ENCODE results near the gene C10orf71.

DNA sequence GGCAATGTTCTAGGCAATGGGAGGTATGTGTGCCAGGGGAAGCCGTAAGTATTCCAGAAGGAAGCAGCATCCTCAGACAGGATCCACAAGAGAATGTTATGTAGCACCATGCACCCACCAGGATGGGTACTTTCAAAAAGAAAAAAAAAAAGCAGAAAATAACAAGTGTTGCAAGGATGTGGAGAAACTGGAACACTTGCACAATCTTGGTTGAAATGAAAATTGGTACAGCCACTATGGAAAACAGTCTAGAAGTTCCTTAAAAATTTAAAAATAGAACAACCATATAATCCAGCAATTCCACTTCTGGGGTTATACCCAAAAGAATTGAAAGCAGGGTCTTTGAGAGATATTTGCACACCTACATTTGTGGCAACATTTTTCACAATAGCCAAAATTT, 20.2 kb downstream of the C10orf71 start:
- no peak for TF ChIP-seq EZH2 (optimal IDR thresholded peaks at IDR 0.05; ENCODE audit: low read depth, low read length)
- TF ChIP-seq, protein P1, sequence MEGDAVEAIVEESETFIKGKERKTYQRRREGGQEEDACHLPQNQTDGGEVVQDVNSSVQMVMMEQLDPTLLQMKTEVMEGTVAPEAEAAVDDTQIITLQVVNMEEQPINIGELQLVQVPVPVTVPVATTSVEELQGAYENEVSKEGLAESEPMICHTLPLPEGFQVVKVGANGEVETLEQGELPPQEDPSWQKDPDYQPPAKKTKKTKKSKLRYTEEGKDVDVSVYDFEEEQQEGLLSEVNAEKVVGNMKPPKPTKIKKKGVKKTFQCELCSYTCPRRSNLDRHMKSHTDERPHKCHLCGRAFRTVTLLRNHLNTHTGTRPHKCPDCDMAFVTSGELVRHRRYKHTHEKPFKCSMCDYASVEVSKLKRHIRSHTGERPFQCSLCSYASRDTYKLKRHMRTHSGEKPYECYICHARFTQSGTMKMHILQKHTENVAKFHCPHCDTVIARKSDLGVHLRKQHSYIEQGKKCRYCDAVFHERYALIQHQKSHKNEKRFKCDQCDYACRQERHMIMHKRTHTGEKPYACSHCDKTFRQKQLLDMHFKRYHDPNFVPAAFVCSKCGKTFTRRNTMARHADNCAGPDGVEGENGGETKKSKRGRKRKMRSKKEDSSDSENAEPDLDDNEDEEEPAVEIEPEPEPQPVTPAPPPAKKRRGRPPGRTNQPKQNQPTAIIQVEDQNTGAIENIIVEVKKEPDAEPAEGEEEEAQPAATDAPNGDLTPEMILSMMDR (IDR thresholded peaks at IDR 0.05; ENCODE audit: low read length): no peak
- TF ChIP-seq EZH2phosphoT487 (IDR thresholded peaks at IDR 0.05; ENCODE audit: low read length): no peak
